MM.1S (cell line): Measurements from ENCODE around the gene SLC30A4.

Experiments
- EZH2 ChIP-seq: fragments of 300-600 bp; sonication (generic); optimal IDR thresholded peaks from 2 replicates; pipeline ENCODE3; 2017; ENCODE audit warnings: low read depth, mild to moderate bottlenecking, antibody characterized with exemption, low read length, mixed read lengths
- EZH2phosphoT487 ChIP-seq: fragments of 300-600 bp; sonication (generic); IDR thresholded peaks from 2 replicates; pipeline ENCODE4 v1.6.1; 2018; ENCODE audit warnings: antibody characterized with exemption, low read length
- TF ChIP-seq, protein P1 (sequence below): fragments of 300-600 bp; sonication (generic); IDR thresholded peaks from 2 replicates; pipeline ENCODE4 v1.5.1; 2016; ENCODE audit warnings: antibody characterized with exemption, low read length, mixed read lengths

DNA sequence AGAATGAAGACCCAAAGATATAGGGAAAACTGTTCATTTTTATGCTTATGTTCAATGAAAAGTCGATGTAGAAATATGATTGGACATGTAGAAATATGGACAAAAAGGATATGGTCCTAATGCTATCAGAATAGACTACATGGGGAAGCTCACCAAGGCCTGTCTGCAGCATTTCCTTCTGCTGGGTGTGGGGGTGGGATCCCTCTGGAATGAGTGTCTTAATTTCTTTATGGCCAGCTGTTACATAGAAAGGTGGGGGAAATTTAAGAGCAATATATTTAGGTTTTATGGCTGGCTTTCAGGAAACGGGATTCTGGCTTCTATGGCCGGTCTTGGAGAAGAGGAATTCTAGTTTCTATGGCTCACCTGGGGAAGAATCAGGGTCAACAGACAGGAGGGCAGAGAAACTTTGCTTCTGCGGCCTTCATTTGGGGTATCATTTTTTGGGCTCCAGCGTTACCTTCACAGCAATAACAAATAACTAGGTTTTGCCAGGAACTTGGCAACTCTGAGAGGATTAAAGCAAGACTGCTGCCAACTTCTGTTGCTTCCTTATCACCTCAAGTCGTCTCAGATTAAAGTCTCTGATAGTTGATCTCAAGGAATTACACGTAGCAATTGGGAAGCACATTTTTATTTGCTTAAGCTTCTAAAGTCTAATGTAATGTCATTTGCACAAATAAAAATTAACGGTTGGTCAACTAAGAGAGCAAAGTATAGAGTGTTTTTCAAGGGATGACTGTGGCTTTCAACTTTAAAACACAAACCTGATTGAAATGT lies 87.2 kb downstream of the SLC30A4 start:
- TF ChIP-seq, protein P1, sequence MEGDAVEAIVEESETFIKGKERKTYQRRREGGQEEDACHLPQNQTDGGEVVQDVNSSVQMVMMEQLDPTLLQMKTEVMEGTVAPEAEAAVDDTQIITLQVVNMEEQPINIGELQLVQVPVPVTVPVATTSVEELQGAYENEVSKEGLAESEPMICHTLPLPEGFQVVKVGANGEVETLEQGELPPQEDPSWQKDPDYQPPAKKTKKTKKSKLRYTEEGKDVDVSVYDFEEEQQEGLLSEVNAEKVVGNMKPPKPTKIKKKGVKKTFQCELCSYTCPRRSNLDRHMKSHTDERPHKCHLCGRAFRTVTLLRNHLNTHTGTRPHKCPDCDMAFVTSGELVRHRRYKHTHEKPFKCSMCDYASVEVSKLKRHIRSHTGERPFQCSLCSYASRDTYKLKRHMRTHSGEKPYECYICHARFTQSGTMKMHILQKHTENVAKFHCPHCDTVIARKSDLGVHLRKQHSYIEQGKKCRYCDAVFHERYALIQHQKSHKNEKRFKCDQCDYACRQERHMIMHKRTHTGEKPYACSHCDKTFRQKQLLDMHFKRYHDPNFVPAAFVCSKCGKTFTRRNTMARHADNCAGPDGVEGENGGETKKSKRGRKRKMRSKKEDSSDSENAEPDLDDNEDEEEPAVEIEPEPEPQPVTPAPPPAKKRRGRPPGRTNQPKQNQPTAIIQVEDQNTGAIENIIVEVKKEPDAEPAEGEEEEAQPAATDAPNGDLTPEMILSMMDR, result no peak
- no peak for TF ChIP-seq EZH2phosphoT487
- no peak for TF ChIP-seq EZH2
